SK-N-DZ (cell line): ENCODE data around the gene FOXP3.
A peak's percentile ranks its signal among the peaks of the same experiment; 100 is the strongest.

Experiments used
- DNase-seq: peaks from one replicate; pipeline ENCODE4 v3.0.0-alpha.2; 2015; ENCODE audit warnings: low spot score

FOXP3 gene

GRCh38 chrX:49273181-49273727 is 8.7 kb upstream of the FOXP3 start:
- no peak for DNase-seq

GRCh38 chrX:49272421-49272820 is 7.9 kb upstream of the FOXP3 start:
- DNase-seq: no peak

GRCh38 chrX:49271341-49271740 is 6.8 kb upstream of the FOXP3 start:
- DNase-seq: no peak

- DNase-seq: no peak
Observed at GRCh38 chrX:49270249-49270921, 5.9 kb upstream of the FOXP3 start.

- no peak for DNase-seq
Observed at GRCh38 chrX:49269767-49270248, 5.3 kb upstream of the FOXP3 start, which contains the start of gene PPP1R3F. PPP1R3F (plus strand) TSS chrX:49269793; CDS start chrX:49269870, 77 bp downstream.

- peak; percentile 98 for DNase-seq
Observed at GRCh38 chrX:49269010-49269766, 4.7 kb upstream of the FOXP3 start.

GRCh38 chrX:49268702-49269009 is 4.1 kb upstream of the FOXP3 start:
- DNase-seq: no peak

- DNase-seq: no peak
Observed at GRCh38 chrX:49266523-49267445, 2.3 kb upstream of the FOXP3 start.

- no peak for DNase-seq
Observed at GRCh38 chrX:49263631-49264030, 879 bp downstream of the FOXP3 start.

- no peak for DNase-seq
Observed at GRCh38 chrX:49262603-49263002, 1.9 kb downstream of the FOXP3 start.

- no peak for DNase-seq
Observed at GRCh38 chrX:49260221-49260985, 4.1 kb downstream of the FOXP3 start.

- no peak for DNase-seq
Observed at GRCh38 chrX:49258749-49259124, 5.8 kb downstream of the FOXP3 start.

GRCh38 chrX:49257846-49258748 is 6.4 kb downstream of the FOXP3 start:
- no peak for DNase-seq

GRCh38 chrX:49257074-49257790 is 7.3 kb downstream of the FOXP3 start:
- no peak for DNase-seq

- DNase-seq: no peak
Observed at GRCh38 chrX:49256268-49256995, 8.1 kb downstream of the FOXP3 start.

- no peak for DNase-seq
Observed at GRCh38 chrX:49254639-49255038, 9.9 kb downstream of the FOXP3 start.

GRCh38 chrX:49251325-49251724 is 13.2 kb downstream of the FOXP3 start:
- no peak for DNase-seq

GRCh38 chrX:49250578-49250977 is 13.9 kb downstream of the FOXP3 start:
- no peak for DNase-seq

GRCh38 chrX:49250066-49250465 is 14.4 kb downstream of the FOXP3 start:
- no peak for DNase-seq
